Measurements from ENCODE around the gene PDLIM5. TPM values are rescaled to one million over a fixed set of nuclear protein-coding genes. Genes with fewer than 3 reads are reported as not detected.

PDLIM5 gene
- total RNA-seq, 1 experiment from 2014 or later: 58.0 TPM

- no CpG with 5 or more reads among the region's 1 CpG for WGBS (ENCODE audit: extremely low coverage, insufficient read length, low lambda C conversion rate)
- Histone ChIP-seq H4K5ac (ENCODE audit: insufficient read length, low read depth, low read length) (no peak overlapping the region), H2BK15ac (ENCODE audit: low read depth, low read length) (no peak overlapping the region), H2BK5ac (ENCODE audit: insufficient read length, low read length) (no peak overlapping the region), H3K4me2 (ENCODE audit: insufficient read depth, insufficient read length, low read length) (no peak overlapping the region), H3K23me2 (ENCODE audit: insufficient read length, low read depth, low read length, poor library complexity, severe bottlenecking) (no peaks in the 10 kb centered on the region), H2BK12ac (ENCODE audit: insufficient read length, low read depth, low read length) (no peak overlapping the region), H2AK5ac (ENCODE audit: insufficient read length, low read length) (no peak overlapping the region), H4K91ac (ENCODE audit: insufficient read length, low read depth, low read length) (no peak overlapping the region), H3K23ac (ENCODE audit: insufficient read length, low read depth, low read length) (no peak overlapping the region), H3K56ac (ENCODE audit: insufficient read length, low read depth, low read length) (no peak overlapping the region), H3K14ac (ENCODE audit: insufficient read depth, low read length) (no peak overlapping the region), H3K4me1 (ENCODE audit: insufficient read depth, low read length) (no peaks in the 10 kb centered on the region; the same call in 1 of the 2 replicates), H3T11ph (ENCODE audit: low read length) (no peak overlapping the region), H2BK120ac (ENCODE audit: low read depth, low read length, poor library complexity, severe bottlenecking) (no peak overlapping the region), H3K9me3 (ENCODE audit: control insufficient read depth, low read depth, low read length) (no peaks in the 10 kb centered on the region), H2BK20ac (ENCODE audit: low read depth, low read length, poor library complexity, severe bottlenecking) (no peak overlapping the region), H2AFZ (ENCODE audit: low read length) (no peak overlapping the region), H4K20me1 (ENCODE audit: control insufficient read depth, insufficient read depth, insufficient read length) (no peaks in the 10 kb centered on the region), H3K27ac (ENCODE audit: insufficient read length, low read depth, low read length) (no peak overlapping the region), H3K9ac (ENCODE audit: extremely low read depth, insufficient read length, low read length) (no peak overlapping the region), H3K4ac (ENCODE audit: low read depth, low read length) (no peak overlapping the region), H3K79me2 (ENCODE audit: insufficient read depth, low read length) (peaks cover 1% of the 10 kb centered on the region; the same call in 1 of the 2 replicates), H3K27me3 (ENCODE audit: insufficient read depth, low read length) (no peaks in the 10 kb centered on the region), H3K18ac (ENCODE audit: insufficient read length, low read depth, low read length) (no peak overlapping the region), H3K79me1 (ENCODE audit: insufficient read depth, low read depth, low read length, poor library complexity, severe bottlenecking) (no peaks in the 10 kb centered on the region), H4K8ac (replicated peaks; ENCODE audit: insufficient read length, low read depth, low read length) (no peak overlapping the region)
- Mint-ChIP-seq H3K27ac (peak overlapping the region; percentile 12 to 74 (median 73); a peak in 1 of 7 replicates), H3K36me3 (ENCODE audit: insufficient read depth in 1 of 3, low read depth in 3 of 3) (peaks cover 0 to 2% (median 0%) of the 10 kb centered on the region in 3 experiments; a peak in 3 of 7 replicates), H3K4me3 (no peak overlapping the region), H3K27me3 (ENCODE audit: low read depth) (no peaks in the 10 kb centered on the region), H3K9me3 (no peaks in the 10 kb centered on the region), H3K4me1 (peaks cover 6 to 14% of the 10 kb centered on the region in 2 experiments; a peak in 1 of 4 replicates)
- DNase-seq: no peak
- no peak for TF ChIP-seq CTCF (conservative IDR thresholded peaks at IDR 0.05)
These were observed 56.6 kb downstream of the PDLIM5 start for GRCh38 chr4:94508296-94508695.

Measured in H9 (cell line).